NCI-H774 (cell line): ENCODE results near the gene CFAP92.
"Not testable (repeated sequence)": the region's sequence is repeated elsewhere in the genome, so short reads cannot be mapped to it uniquely, and the experiment has no call there.

Experiments
- DNase-seq: peaks from one replicate; lab custom pipeline; 2025; lab: John Stamatoyannopoulos, UW

CFAP92 gene

GRCh38 chr3:128864849-128865804 is 128.7 kb downstream of the CFAP92 start:
- not testable (repeated sequence) for DNase-seq

- DNase-seq = no peak
Measured at GRCh38 chr3:128864351-128864811, 129.5 kb downstream of the CFAP92 start.

DNA sequence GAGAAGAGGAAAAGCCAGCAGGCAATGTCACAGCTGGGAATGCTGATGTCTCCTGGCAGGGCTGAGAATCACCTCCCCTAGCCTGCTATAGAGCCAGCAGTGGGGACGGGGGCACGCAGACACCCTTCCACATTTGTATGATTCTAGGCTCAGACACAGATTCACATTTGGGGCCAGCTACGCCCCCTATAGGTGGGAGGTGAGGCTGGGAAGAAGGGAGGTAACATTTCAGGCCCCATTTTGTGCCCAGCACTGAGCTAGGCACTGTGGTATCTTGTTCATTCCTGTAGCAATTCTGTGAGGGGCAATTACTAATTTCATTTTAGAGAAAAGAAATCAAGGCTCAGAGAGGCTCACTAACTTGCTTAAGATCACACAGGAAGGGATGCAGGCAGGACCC is 130.3 kb downstream of the CFAP92 start:
- no peak for DNase-seq

- DNase-seq = no peak
Measured at GRCh38 chr3:128861491-128861890, 132.4 kb downstream of the CFAP92 start.
